ENCODE measurements around the gene GRIPAP1. TPM values are rescaled to one million over a fixed set of nuclear protein-coding genes. Genes with fewer than 3 reads are reported as not detected.

Gene GRIPAP1
- total RNA-seq, 1 experiment from 2014 or later, result 92.8 TPM

GRCh38 chrX:48968377-48968776 lies 33.7 kb downstream of the GRIPAP1 start:
- H3K9me3 Mint-ChIP-seq (ENCODE audit: low read depth, unreplicated experiment), result no peaks in the 10 kb centered on the region
- no peak overlapping the region for H3K27ac Mint-ChIP-seq (ENCODE audit: unreplicated experiment)
- H3K27me3 Mint-ChIP-seq (ENCODE audit: unreplicated experiment), result no peaks in the 10 kb centered on the region
- BruUV-seq (replicated peaks), result no TSS peak
- intact Hi-C loops (cut with micrococcal nuclease; ENCODE audit: unreplicated experiment), result no loop called here
- peaks cover 18% of the 10 kb centered on the region for H3K4me1 Mint-ChIP-seq (ENCODE audit: low read depth, unreplicated experiment)
- DNase-seq, result no peak
- H3K36me3 Mint-ChIP-seq (ENCODE audit: insufficient read depth, unreplicated experiment), result peaks cover 31% of the 10 kb centered on the region
- no peak overlapping the region for H3K4me3 Mint-ChIP-seq (ENCODE audit: low read depth, unreplicated experiment)
- no peak for TF ChIP-seq CTCF (IDR thresholded peaks at IDR 0.05; ENCODE audit: unreplicated experiment)
- CTCF ChIA-PET, result interaction anchor here (1.8 kb wide), 1 partner anchor 10 kb away, joined by 7 read pairs; no protein-coding TSS in a partner anchor

GRCh38 chrX:48966796-48967579 lies 35.1 kb downstream of the GRIPAP1 start:
- no peak overlapping the region for H3K4me3 Mint-ChIP-seq (ENCODE audit: low read depth, unreplicated experiment)
- no peak for TF ChIP-seq CTCF (IDR thresholded peaks at IDR 0.05; ENCODE audit: unreplicated experiment)
- CTCF ChIA-PET, result interaction anchor here (1.8 kb wide), 1 partner anchor 8 kb away, joined by 7 read pairs; no protein-coding TSS in a partner anchor

GRCh38 chrX:48965959-48966358 lies 36.1 kb downstream of the GRIPAP1 start:
- H3K27ac Mint-ChIP-seq (ENCODE audit: unreplicated experiment), result no peak overlapping the region

More at GRCh38 chrX:48966796-48967579, 35.1 kb downstream of the GRIPAP1 start:
- Mint-ChIP-seq H3K9me3 (ENCODE audit: low read depth, unreplicated experiment) (no peaks in the 10 kb centered on the region), H3K4me1 (ENCODE audit: low read depth, unreplicated experiment) (peaks cover 9% of the 10 kb centered on the region), H3K36me3 (ENCODE audit: insufficient read depth, unreplicated experiment) (peaks cover 21% of the 10 kb centered on the region), H3K27ac (ENCODE audit: unreplicated experiment) (no peak overlapping the region), H3K27me3 (ENCODE audit: unreplicated experiment) (no peaks in the 10 kb centered on the region)
- DNase-seq, result peak; percentile 4
- intact Hi-C loops (cut with micrococcal nuclease; ENCODE audit: unreplicated experiment), result no loop called here
- BruUV-seq (replicated peaks), result no TSS peak

GRCh38 chrX:48961585-48962091 lies 40.4 kb downstream of the GRIPAP1 start:
- no peak for DNase-seq
- H3K4me1 Mint-ChIP-seq (ENCODE audit: low read depth, unreplicated experiment), result no peaks in the 10 kb centered on the region
- intact Hi-C loops (cut with micrococcal nuclease; ENCODE audit: unreplicated experiment), result no loop called here
- no peak overlapping the region for H3K27ac Mint-ChIP-seq (ENCODE audit: unreplicated experiment)
- no TSS peak for BruUV-seq (replicated peaks)
- no peak overlapping the region for H3K4me3 Mint-ChIP-seq (ENCODE audit: low read depth, unreplicated experiment)
- CTCF ChIA-PET, result interaction anchor here (1.1 kb wide), 1 partner anchor 11 kb away, joined by 3 read pairs; no protein-coding TSS in a partner anchor
- H3K9me3 Mint-ChIP-seq (ENCODE audit: low read depth, unreplicated experiment), result no peaks in the 10 kb centered on the region
- H3K27me3 Mint-ChIP-seq (ENCODE audit: unreplicated experiment), result no peaks in the 10 kb centered on the region
- peaks cover 21% of the 10 kb centered on the region for H3K36me3 Mint-ChIP-seq (ENCODE audit: insufficient read depth, unreplicated experiment)
- TF ChIP-seq CTCF (IDR thresholded peaks at IDR 0.05; ENCODE audit: unreplicated experiment), result no peak

More at GRCh38 chrX:48965959-48966358, 36.1 kb downstream of the GRIPAP1 start:
- Mint-ChIP-seq H3K4me3 (ENCODE audit: low read depth, unreplicated experiment) (no peak overlapping the region), H3K9me3 (ENCODE audit: low read depth, unreplicated experiment) (no peaks in the 10 kb centered on the region), H3K36me3 (ENCODE audit: insufficient read depth, unreplicated experiment) (peaks cover 11% of the 10 kb centered on the region), H3K27me3 (ENCODE audit: unreplicated experiment) (no peaks in the 10 kb centered on the region), H3K4me1 (ENCODE audit: low read depth, unreplicated experiment) (peaks cover 9% of the 10 kb centered on the region)
- CTCF ChIA-PET, result no interaction called here
- no TSS peak for BruUV-seq (replicated peaks)
- TF ChIP-seq CTCF (IDR thresholded peaks at IDR 0.05; ENCODE audit: unreplicated experiment), result no peak
- intact Hi-C loops (cut with micrococcal nuclease; ENCODE audit: unreplicated experiment), result no loop called here
- DNase-seq, result no peak
